ENCODE results near the gene EGFL8. TPM values are rescaled to one million over a fixed set of nuclear protein-coding genes. Genes with fewer than 3 reads are reported as not detected.
"Not testable (repeated sequence)": the region's sequence is repeated elsewhere in the genome, so short reads cannot be mapped to it uniquely, and the experiment has no call there.

The EGFL8 gene
- polyA plus RNA-seq, 3 donors, result 5.3 to 49.7 (median 12.4) TPM

DNA sequence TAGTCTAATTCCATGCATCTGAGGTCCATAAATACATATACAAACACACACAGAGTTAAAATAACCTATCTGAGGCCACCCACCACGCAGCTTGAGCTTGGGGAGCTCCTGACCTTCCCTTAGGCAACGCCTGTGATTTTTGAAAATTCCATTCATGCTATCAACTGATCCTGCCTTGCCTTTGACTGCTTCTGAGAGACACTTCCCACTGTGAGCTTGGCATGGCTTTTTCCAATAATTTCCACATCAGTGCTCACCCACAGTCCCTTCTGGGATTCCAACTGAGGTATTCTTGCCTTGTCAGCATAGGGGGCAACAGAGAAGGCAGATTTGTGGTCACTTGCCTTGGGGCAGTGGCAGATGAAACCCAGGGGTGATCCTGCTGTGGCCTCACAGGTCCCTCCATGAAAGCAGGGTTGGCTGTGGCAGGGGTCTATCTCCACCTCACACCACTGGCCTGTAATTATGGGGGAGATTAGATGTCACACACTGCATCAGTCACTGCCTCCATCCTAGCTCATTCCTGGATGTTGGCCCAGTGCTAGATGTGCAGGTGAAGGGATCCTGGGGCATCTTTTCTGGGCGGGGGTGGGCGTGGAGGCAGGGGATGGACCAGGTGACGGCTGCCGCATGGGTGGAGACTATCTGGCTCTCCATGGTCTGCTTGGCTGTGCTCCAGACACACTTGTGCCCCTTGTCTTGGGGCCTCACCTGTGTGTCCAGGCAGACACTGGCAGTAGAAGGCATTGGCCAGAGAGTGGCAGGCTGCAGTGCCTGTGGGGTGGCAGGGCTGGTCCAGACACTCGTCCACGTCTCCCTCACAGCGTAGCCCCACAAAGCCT lies 39.3 kb downstream of the EGFL8 start:
- WGBS, 3 donors, result 71 to 85% (median 83%) methylated on average over 9 of the region's 9 CpGs
- H3K27ac ChIP-seq (ENCODE audit: low read depth, low read length), result no peak overlapping the region

- no peak overlapping the region for H3K27ac ChIP-seq (ENCODE audit: low read depth, low read length)
- WGBS, 3 donors, result 76 to 93% (median 87%) methylated on average over 3 of the region's 3 CpGs
Observed at GRCh38 chr6:32204268-32204715, 39.9 kb downstream of the EGFL8 start.

DNA sequence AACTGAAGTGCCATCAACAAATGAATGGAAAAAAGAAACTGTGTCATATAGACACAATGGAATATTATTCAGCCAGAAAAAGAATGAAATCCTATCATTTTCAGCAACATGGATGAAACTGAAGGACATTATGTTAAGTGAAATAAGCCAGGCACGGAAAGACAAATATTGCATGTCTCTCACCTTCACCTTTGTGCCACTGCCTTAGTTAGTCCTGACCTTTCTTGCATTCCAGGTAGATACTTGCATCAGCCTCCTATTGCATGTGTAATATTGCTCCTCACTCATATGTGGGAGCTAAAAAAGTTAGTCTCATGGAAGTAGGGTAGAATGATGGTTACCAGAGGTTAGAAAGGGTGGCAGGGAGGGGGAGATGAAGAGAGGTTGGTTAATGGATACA lies 44.6 kb downstream of the EGFL8 start:
- H3K27ac ChIP-seq (ENCODE audit: low read depth, low read length), result no peak overlapping the region
- 81 to 92% (median 86%) methylated on average over 1 of the region's 1 CpG for WGBS, 3 donors

GRCh38 chr6:32210191-32210601 lies 45.8 kb downstream of the EGFL8 start:
- no peak overlapping the region for H3K27ac ChIP-seq (ENCODE audit: low read depth, low read length)
- WGBS, 3 donors, result 75 to 89% (median 82%) methylated on average over 5 of the region's 5 CpGs

DNA sequence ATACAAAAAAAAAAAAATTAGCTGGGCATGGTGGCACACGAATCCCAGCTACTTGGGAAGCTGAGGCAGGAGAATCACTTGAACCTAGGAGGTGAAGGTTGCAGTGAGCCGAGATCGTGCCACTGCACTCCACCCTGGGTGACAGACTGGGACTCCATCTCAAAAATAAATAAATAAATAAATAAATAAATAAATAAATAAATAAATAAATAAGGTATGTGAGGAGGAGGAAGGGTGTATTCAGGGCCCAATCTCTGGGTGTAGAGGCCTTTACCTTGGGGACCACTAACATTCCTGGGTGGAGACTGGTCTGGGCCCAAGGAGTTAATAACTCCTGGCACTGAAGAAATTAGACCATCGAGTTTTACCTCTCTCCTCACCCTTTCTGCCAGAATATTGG lies 47.0 kb downstream of the EGFL8 start:
- not testable (repeated sequence) for H3K27ac ChIP-seq (ENCODE audit: low read depth, low read length)
- WGBS, 3 donors, result 79 to 90% (median 85%) methylated on average over 4 of the region's 4 CpGs

DNA sequence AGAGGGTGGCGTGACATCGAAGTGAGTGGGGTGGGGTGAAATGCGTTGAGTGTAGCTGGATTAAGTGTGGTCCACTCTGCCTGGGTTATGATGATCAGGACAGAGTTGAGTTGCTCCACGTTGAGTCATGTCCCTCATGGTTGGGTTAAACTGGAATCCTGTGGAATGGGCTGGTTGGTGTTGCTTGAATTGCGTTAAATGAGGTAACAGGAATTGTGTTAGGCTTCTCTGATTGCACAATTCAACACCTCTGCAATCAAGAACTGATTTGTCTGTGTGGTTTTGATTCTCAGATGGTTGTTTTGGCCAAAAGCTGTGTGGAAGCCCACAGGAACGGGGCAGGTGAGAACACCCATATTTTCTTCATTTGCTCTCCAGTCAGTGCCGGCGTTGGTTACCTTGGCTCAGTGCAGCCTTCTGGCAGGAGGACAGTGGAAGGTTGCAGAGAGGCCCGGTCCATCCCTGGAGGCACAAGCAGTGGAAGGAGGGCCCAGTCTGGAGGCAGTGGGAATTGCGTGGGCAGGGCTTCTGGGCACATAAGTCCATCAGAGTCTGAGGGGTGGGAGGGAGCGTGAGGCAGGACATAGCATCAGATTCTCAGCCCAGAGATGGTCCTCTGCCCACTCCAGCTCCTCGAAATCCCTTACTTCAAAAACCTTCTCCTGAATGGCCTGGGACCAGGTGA lies 47.8 kb downstream of the EGFL8 start:
- WGBS, 3 donors, result 76 to 85% (median 81%) methylated on average over 12 of the region's 12 CpGs
- no peak overlapping the region for H3K27ac ChIP-seq (ENCODE audit: low read depth, low read length)

GRCh38 chr6:32213649-32214048 lies 49.3 kb downstream of the EGFL8 start:
- H3K27ac ChIP-seq (ENCODE audit: low read depth, low read length), result no peak overlapping the region
- 84 to 90% (median 88%) methylated on average over 6 of the region's 6 CpGs for WGBS, 3 donors

DNA sequence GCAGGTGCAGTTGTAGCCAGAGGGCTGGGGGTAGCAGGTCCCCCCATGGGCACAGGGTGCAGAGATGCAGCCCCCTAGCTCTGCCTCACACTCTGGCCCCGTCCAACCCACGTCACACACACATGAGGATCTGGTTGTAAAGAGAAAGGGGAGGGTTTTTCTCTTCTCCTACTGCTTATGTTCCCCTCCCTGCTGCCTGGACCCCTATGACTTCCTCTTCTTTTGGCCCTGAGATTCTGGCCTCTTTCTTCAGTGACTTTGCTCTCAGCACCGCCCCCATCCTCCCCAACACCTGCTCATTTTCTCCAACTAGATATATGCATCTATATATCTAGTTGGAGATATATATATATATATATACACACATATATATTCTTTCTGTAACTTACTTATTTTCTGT lies 49.7 kb downstream of the EGFL8 start:
- no peak overlapping the region for H3K27ac ChIP-seq (ENCODE audit: low read depth, low read length)
- 49 to 78% (median 59%) methylated on average over 3 of the region's 3 CpGs for WGBS, 3 donors

DNA sequence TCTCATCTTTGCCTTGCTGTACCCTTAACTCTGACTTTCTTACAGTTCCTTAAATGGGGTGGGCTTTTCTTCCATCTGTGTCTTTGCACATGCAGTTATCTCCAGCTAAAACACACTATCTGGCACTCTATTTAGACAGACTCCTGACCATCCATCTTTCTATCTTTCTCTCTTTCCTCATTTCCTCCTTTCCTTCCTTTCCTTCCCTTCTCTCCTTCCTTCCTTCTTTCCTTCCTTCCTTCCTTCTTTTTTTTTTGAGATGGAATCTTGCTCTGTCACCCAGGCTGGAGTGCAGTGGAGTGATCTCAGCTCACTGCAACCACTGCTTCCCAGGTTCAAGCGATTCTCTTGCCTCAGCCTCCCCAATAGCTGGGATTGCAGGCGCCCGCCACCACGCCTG lies 51.2 kb downstream of the EGFL8 start:
- WGBS, 3 donors, result 93 to 98% (median 96%) methylated on average over 4 of the region's 4 CpGs
- H3K27ac ChIP-seq (ENCODE audit: low read depth, low read length), result no peak overlapping the region

DNA sequence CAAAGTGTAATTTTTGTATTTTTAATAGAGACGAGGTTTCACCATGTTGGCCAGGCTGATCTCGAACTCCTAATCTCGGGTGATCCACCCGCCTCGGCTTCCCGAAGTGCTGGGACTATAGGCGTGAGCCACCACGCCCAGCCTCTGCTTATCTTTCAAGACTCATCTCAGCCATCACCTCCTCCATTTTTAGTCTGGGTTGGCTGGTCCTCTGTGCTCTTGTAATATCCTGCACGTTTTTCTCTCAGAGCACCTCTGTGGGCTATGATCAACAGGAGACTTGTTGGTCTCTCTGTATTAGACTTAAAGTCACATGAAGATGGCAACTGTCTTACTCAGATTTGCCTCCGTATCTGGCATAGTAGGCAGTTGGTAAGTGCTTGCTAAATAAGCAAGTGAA lies 51.9 kb downstream of the EGFL8 start:
- 75 to 91% (median 89%) methylated on average over 10 of the region's 10 CpGs for WGBS, 3 donors
- H3K27ac ChIP-seq (ENCODE audit: low read depth, low read length), result no peak overlapping the region

- 81 to 89% (median 83%) methylated on average over 11 of the region's 11 CpGs for WGBS, 3 donors
- no peak overlapping the region for H3K27ac ChIP-seq (ENCODE audit: low read depth, low read length)
Observed at GRCh38 chr6:32216998-32217397, 52.6 kb downstream of the EGFL8 start.

Other genes starting within 250 kb of the EGFL8 start
- 10 to 100 TPM in 2 of 3 donors, 1 to 10 TPM in 1; 1.6 to 20.4 (median 18.2) TPM for gene C2, start 236.9 kb upstream of the EGFL8 start, polyA plus RNA-seq
- 100 to 1,000 TPM in 1 of 3 donors, 10 to 100 TPM in 2; 23.8 to 211 (median 49.8) TPM for gene CFB, start 218.5 kb upstream of the EGFL8 start, polyA plus RNA-seq
- gene NELFE, start 205.6 kb upstream of the EGFL8 start, polyA plus RNA-seq, result 10 to 100 TPM; 38.8 to 60.8 (median 53.2) TPM
- 10 to 100 TPM; 28.7 to 62.6 (median 59.6) TPM for gene SKIC2, start 205.4 kb upstream of the EGFL8 start, polyA plus RNA-seq
- gene DXO, start 192.5 kb upstream of the EGFL8 start, polyA plus RNA-seq, result 10 to 100 TPM; 10.4 to 20.8 (median 15.8) TPM
- 100 to 1,000 TPM in 2 of 3 donors, 10 to 100 TPM in 1; 20.8 to 180 (median 112) TPM for gene C4A, start 182.5 kb upstream of the EGFL8 start, polyA plus RNA-seq
- 100 to 1,000 TPM in 1 of 3 donors, 10 to 100 TPM in 2; 22.4 to 207 (median 93.8) TPM for gene C4B, start 149.8 kb upstream of the EGFL8 start, polyA plus RNA-seq
- 1 to 10 TPM in 2 of 3 donors, under 1 TPM in 1; 0.71 to 2.1 (median 1.4) TPM for gene CYP21A2, start 126.2 kb upstream of the EGFL8 start, polyA plus RNA-seq
- gene TNXB, start 55.3 kb upstream of the EGFL8 start, polyA plus RNA-seq, result 10 to 100 TPM in 2 of 3 donors, 1 to 10 TPM in 1; 5.3 to 65.0 (median 47.4) TPM
- gene ATF6B, start 36.3 kb upstream of the EGFL8 start, polyA plus RNA-seq, result 10 to 100 TPM; 36.8 to 53.4 (median 38.2) TPM
- 1 to 10 TPM; 3.3 to 5.0 (median 4.3) TPM for gene FKBPL, start 34.3 kb upstream of the EGFL8 start, polyA plus RNA-seq
- gene PRRT1, start 12.7 kb upstream of the EGFL8 start, polyA plus RNA-seq, result 1 to 10 TPM in 2 of 3 donors, under 1 TPM in 1; 0.70 to 5.6 (median 1.4) TPM
- 10 to 100 TPM in 2 of 3 donors, 1 to 10 TPM in 1; 6.3 to 18.5 (median 13.2) TPM for gene PPT2, start 10.5 kb upstream of the EGFL8 start, polyA plus RNA-seq
- gene AGPAT1, start 11.5 kb downstream of the EGFL8 start, polyA plus RNA-seq, result 10 to 100 TPM; 19.9 to 56.3 (median 43.1) TPM
- 10 to 100 TPM; 37.7 to 82.3 (median 49.6) TPM for gene RNF5, start 13.8 kb downstream of the EGFL8 start, polyA plus RNA-seq
- 1 to 10 TPM; 2.6 to 3.3 (median 3.1) TPM for gene AGER, start 19.7 kb downstream of the EGFL8 start, polyA plus RNA-seq
- gene PBX2, start 25.6 kb downstream of the EGFL8 start, polyA plus RNA-seq, result 10 to 100 TPM; 19.0 to 60.2 (median 33.5) TPM
- gene GPSM3, start 28.0 kb downstream of the EGFL8 start, polyA plus RNA-seq, result 10 to 100 TPM in 2 of 3 donors, 1 to 10 TPM in 1; 3.9 to 71.0 (median 27.7) TPM
- 100 to 1,000 TPM in 1 of 3 donors, 10 to 100 TPM in 2; 11.7 to 171 (median 44.5) TPM for gene NOTCH4, start 59.5 kb downstream of the EGFL8 start, polyA plus RNA-seq
- gene TSBP1, start 207.3 kb downstream of the EGFL8 start, polyA plus RNA-seq, result not detected
- not detected for gene BTNL2, start 242.6 kb downstream of the EGFL8 start, polyA plus RNA-seq

Measured in adipose tissue (tissue), 3 donors.